HUES48 (cell line): Measurements from ENCODE around the gene IL20.

Experiments used
- H3K27ac ChIP-seq: one replicate; pipeline ENCODE4 v1.7.0; 2013; ENCODE audit warnings: low read depth, low read length, inconsistent platforms
- H3K27me3 ChIP-seq: 2 replicates; pipeline ENCODE4 v1.6.1; 2013; ENCODE audit warnings: mild to moderate bottlenecking, low read length; ENCODE audit not compliant: control insufficient read depth, insufficient read depth
- H3K36me3 ChIP-seq: 2 replicates; pipeline ENCODE4 v1.6.1; 2013; ENCODE audit warnings: low read length; ENCODE audit not compliant: control insufficient read depth, insufficient read depth
- H3K4me1 ChIP-seq: 2 replicates; pipeline ENCODE4 v1.6.1; 2013; ENCODE audit warnings: mild to moderate bottlenecking, low read length; ENCODE audit not compliant: control insufficient read depth, insufficient read depth
- H3K4me3 ChIP-seq: 2 replicates; pipeline ENCODE4 v1.5.1; 2013; ENCODE audit warnings: mild to moderate bottlenecking, low read depth, low read length
- H3K9ac ChIP-seq: 2 replicates; pipeline ENCODE4 v1.6.1; 2013; ENCODE audit warnings: mild to moderate bottlenecking, low read depth, low read length, moderate library complexity
- H3K9me3 ChIP-seq: 2 replicates; pipeline ENCODE4 v1.6.1; 2013; ENCODE audit warnings: low read length; ENCODE audit not compliant: control insufficient read depth, insufficient read depth

IL20 gene

GRCh38 chr1:206832352-206832880, 33.0 kb upstream of the IL20 start:
- no peaks in the 10 kb centered on the region for H3K9me3 ChIP-seq
- H3K9ac ChIP-seq: no peak overlapping the region
- H3K4me1 ChIP-seq: no peaks in the 10 kb centered on the region
- no peak overlapping the region for H3K27ac ChIP-seq
- H3K27me3 ChIP-seq: no peaks in the 10 kb centered on the region
- H3K4me3 ChIP-seq: no peak overlapping the region
- no peaks in the 10 kb centered on the region for H3K36me3 ChIP-seq

- Histone ChIP-seq H3K4me3 (no peak overlapping the region), H3K27me3 (no peaks in the 10 kb centered on the region), H3K27ac (no peak overlapping the region), H3K9ac (no peak overlapping the region), H3K9me3 (no peaks in the 10 kb centered on the region), H3K36me3 (no peaks in the 10 kb centered on the region), H3K4me1 (no peaks in the 10 kb centered on the region)
Observed at GRCh38 chr1:206833106-206833680, 32.2 kb upstream of the IL20 start.

GRCh38 chr1:206833801-206834200, 31.6 kb upstream of the IL20 start:
- Histone ChIP-seq H3K36me3 (no peaks in the 10 kb centered on the region), H3K4me3 (no peak overlapping the region), H3K27me3 (no peaks in the 10 kb centered on the region), H3K4me1 (no peaks in the 10 kb centered on the region), H3K27ac (no peak overlapping the region), H3K9ac (no peak overlapping the region), H3K9me3 (no peaks in the 10 kb centered on the region)

GRCh38 chr1:206834217-206834616, 31.2 kb upstream of the IL20 start:
- no peaks in the 10 kb centered on the region for H3K4me1 ChIP-seq
- H3K36me3 ChIP-seq: no peaks in the 10 kb centered on the region
- no peak overlapping the region for H3K27ac ChIP-seq
- H3K27me3 ChIP-seq: no peaks in the 10 kb centered on the region
- H3K9me3 ChIP-seq: no peaks in the 10 kb centered on the region
- no peak overlapping the region for H3K9ac ChIP-seq
- H3K4me3 ChIP-seq: no peak overlapping the region

GRCh38 chr1:206834711-206835110, 30.7 kb upstream of the IL20 start:
- Histone ChIP-seq H3K27me3 (no peaks in the 10 kb centered on the region), H3K9me3 (no peaks in the 10 kb centered on the region), H3K4me3 (no peak overlapping the region), H3K27ac (no peak overlapping the region), H3K9ac (no peak overlapping the region), H3K36me3 (no peaks in the 10 kb centered on the region), H3K4me1 (no peaks in the 10 kb centered on the region)

- H3K4me3 ChIP-seq: no peak overlapping the region
- no peaks in the 10 kb centered on the region for H3K27me3 ChIP-seq
- no peak overlapping the region for H3K9ac ChIP-seq
Observed at GRCh38 chr1:206835186-206835585, 30.2 kb upstream of the IL20 start.

GRCh38 chr1:206836111-206836510, 29.3 kb upstream of the IL20 start:
- no peak overlapping the region for H3K27ac ChIP-seq
- H3K9ac ChIP-seq: no peak overlapping the region
- H3K36me3 ChIP-seq: no peaks in the 10 kb centered on the region
- H3K27me3 ChIP-seq: no peaks in the 10 kb centered on the region
- no peaks in the 10 kb centered on the region for H3K4me1 ChIP-seq
- no peaks in the 10 kb centered on the region for H3K9me3 ChIP-seq
- no peak overlapping the region for H3K4me3 ChIP-seq

More at GRCh38 chr1:206835186-206835585, 30.2 kb upstream of the IL20 start:
- Histone ChIP-seq H3K4me1 (no peaks in the 10 kb centered on the region), H3K9me3 (no peaks in the 10 kb centered on the region), H3K27ac (no peak overlapping the region), H3K36me3 (no peaks in the 10 kb centered on the region)

GRCh38 chr1:206839006-206839560, 26.3 kb upstream of the IL20 start:
- Histone ChIP-seq H3K9me3 (no peaks in the 10 kb centered on the region), H3K4me3 (no peak overlapping the region), H3K27ac (no peak overlapping the region), H3K4me1 (no peaks in the 10 kb centered on the region), H3K36me3 (no peaks in the 10 kb centered on the region), H3K9ac (no peak overlapping the region), H3K27me3 (no peaks in the 10 kb centered on the region)

- Histone ChIP-seq H3K36me3 (no peaks in the 10 kb centered on the region), H3K4me3 (no peak overlapping the region), H3K27me3 (no peaks in the 10 kb centered on the region), H3K9me3 (no peaks in the 10 kb centered on the region), H3K4me1 (no peaks in the 10 kb centered on the region), H3K27ac (no peak overlapping the region), H3K9ac (no peak overlapping the region)
Observed at GRCh38 chr1:206839857-206840256, 25.6 kb upstream of the IL20 start.

- no peaks in the 10 kb centered on the region for H3K4me1 ChIP-seq
- H3K9me3 ChIP-seq: no peaks in the 10 kb centered on the region
- H3K36me3 ChIP-seq: no peaks in the 10 kb centered on the region
- no peak overlapping the region for H3K4me3 ChIP-seq
- H3K27me3 ChIP-seq: no peaks in the 10 kb centered on the region
- no peak overlapping the region for H3K9ac ChIP-seq
- no peak overlapping the region for H3K27ac ChIP-seq
Observed at GRCh38 chr1:206841609-206842323, 23.7 kb upstream of the IL20 start.

- H3K36me3 ChIP-seq: no peaks in the 10 kb centered on the region
- H3K27me3 ChIP-seq: no peaks in the 10 kb centered on the region
- H3K9ac ChIP-seq: no peak overlapping the region
- no peak overlapping the region for H3K27ac ChIP-seq
- no peak overlapping the region for H3K4me3 ChIP-seq
- no peaks in the 10 kb centered on the region for H3K9me3 ChIP-seq
- no peaks in the 10 kb centered on the region for H3K4me1 ChIP-seq
Observed at GRCh38 chr1:206842854-206843253, 22.6 kb upstream of the IL20 start.
